Neural cell (in vitro differentiated cells): ENCODE measurements around the gene FOXO3. TPM values are rescaled to one million over a fixed set of nuclear protein-coding genes. Genes with fewer than 3 reads are reported as not detected.

Experiments used
- H2AFZ ChIP-seq: fragments of 200-600, 300-800 bp; sonication (generic), shearing (Covaris generic); 2 replicates; pipeline ENCODE4 v1.6.0; 2014; ENCODE audit warnings: low read depth, mild to moderate bottlenecking, antibody characterized with exemption, low read length, moderate library complexity
- H3F3A ChIP-seq: fragments of 200-600 bp; shearing (Covaris generic); 2 replicates; pipeline ENCODE4 v1.6.1; 2016; ENCODE audit warnings: mild to moderate bottlenecking, moderate library complexity, mixed read lengths, antibody characterized with exemption, low read length; ENCODE audit not compliant: insufficient read depth, poor library complexity, severe bottlenecking
- H3K27ac ChIP-seq: fragments of 200-600, 300-800 bp; sonication (generic), shearing (Covaris generic); 2 replicates; pipeline ENCODE4 v1.5.1; 2014; ENCODE audit warnings: mild to moderate bottlenecking, low read length, moderate library complexity
- H3K27me3 ChIP-seq: fragments of 300-800, 200-600 bp; sonication (generic), shearing (Covaris generic); 2 replicates; pipeline ENCODE4 v1.6.0; 2014; ENCODE audit warnings: mild to moderate bottlenecking, low read depth, low read length, moderate library complexity; ENCODE audit not compliant: insufficient read depth
- H3K36me3 ChIP-seq: fragments of 300-800, 200-600 bp; sonication (generic), shearing (Covaris generic); 2 replicates; pipeline ENCODE4 v1.5.1; 2014; ENCODE audit warnings: mild to moderate bottlenecking, antibody characterized with exemption, low read length, moderate library complexity; ENCODE audit not compliant: insufficient read depth
- H3K4me2 ChIP-seq: fragments of 300-800, 200-600 bp; sonication (generic), shearing (Covaris generic); 2 replicates; pipeline ENCODE4 v1.6.0; 2014; ENCODE audit warnings: mild to moderate bottlenecking, low read length
- H3K4me3 ChIP-seq: fragments of 300-800, 200-600 bp; sonication (generic), shearing (Covaris generic); 2 replicates; pipeline ENCODE4 v1.5.1; 2014; ENCODE audit warnings: mild to moderate bottlenecking, low read length, moderate library complexity
- H3K79me2 ChIP-seq: fragments of 200-600 bp; shearing (Covaris generic); replicated peaks from 2 replicates; pipeline ENCODE4 v1.6.0; 2014; ENCODE audit warnings: mild to moderate bottlenecking, low read length, moderate library complexity; ENCODE audit not compliant: insufficient read depth
- H3K9ac ChIP-seq: fragments of 300-800, 200-600 bp; sonication (generic), shearing (Covaris generic); 2 replicates; pipeline ENCODE4 v1.6.1; 2016; ENCODE audit warnings: mild to moderate bottlenecking, low read length, mixed read lengths
- H3K9me2 ChIP-seq: fragments of 200-600 bp; shearing (Covaris generic); 2 replicates; pipeline ENCODE4 v1.6.1; 2016; ENCODE audit warnings: mild to moderate bottlenecking, low read length, mixed read lengths; ENCODE audit not compliant: insufficient read depth
- H3K9me3 ChIP-seq: fragments of 200-600, 300-800 bp; sonication (generic), shearing (Covaris generic); 2 replicates; pipeline ENCODE4 v1.6.1; 2016; ENCODE audit warnings: mild to moderate bottlenecking, mixed run types, low read length, moderate library complexity, mixed read lengths
- H4K20me1 ChIP-seq: fragments of 200-600 bp; shearing (Covaris generic); 2 replicates; pipeline ENCODE4 v1.6.1; 2016; ENCODE audit warnings: mild to moderate bottlenecking, mixed run types; ENCODE audit not compliant: insufficient read depth
- CTCF ChIP-seq: fragments of 450-650 bp; IDR thresholded peaks from 2 replicates; pipeline ENCODE4 v1.5.1; 2014; ENCODE audit warnings: antibody characterized with exemption, mild to moderate bottlenecking, moderate library complexity; ENCODE audit not compliant: poor library complexity, severe bottlenecking
- EP300 ChIP-seq: fragments of 450-650 bp; conservative IDR thresholded peaks from 2 replicates; pipeline ENCODE4 v1.6.1; 2014; ENCODE audit warnings: antibody characterized with exemption, mild to moderate bottlenecking, moderate library complexity; ENCODE audit not compliant: poor library complexity, severe bottlenecking
- EZH2 ChIP-seq: fragments of 200-600, 300-800 bp; shearing (Covaris generic), sonication (generic); IDR thresholded peaks from 2 replicates; pipeline ENCODE4 v1.6.1; 2014; ENCODE audit warnings: antibody characterized with exemption, low read length, borderline replicate concordance, mild to moderate bottlenecking; ENCODE audit not compliant: insufficient read depth, poor library complexity, severe bottlenecking
- MXI1 ChIP-seq: fragments of 450-650 bp; conservative IDR thresholded peaks from 2 replicates; pipeline ENCODE4 v1.6.1; 2014; ENCODE audit warnings: antibody characterized with exemption, mild to moderate bottlenecking; ENCODE audit not compliant: poor library complexity, severe bottlenecking
- POLR2AphosphoS5 ChIP-seq: IDR thresholded peaks from 2 replicates; pipeline ENCODE4 v1.6.1; 2012
- RAD21 ChIP-seq: fragments of 450-650 bp; conservative IDR thresholded peaks from 2 replicates; pipeline ENCODE4 v1.6.1; 2014; ENCODE audit warnings: antibody characterized with exemption, mild to moderate bottlenecking, moderate library complexity
- REST ChIP-seq: IDR thresholded peaks from 2 replicates; pipeline ENCODE4 v1.6.1; 2012; ENCODE audit warnings: borderline replicate concordance
- SMC3 ChIP-seq: fragments of 450-650 bp; conservative IDR thresholded peaks from 2 replicates; pipeline ENCODE4 v1.6.1; 2014; ENCODE audit warnings: antibody characterized with exemption, mild to moderate bottlenecking, moderate library complexity; ENCODE audit not compliant: poor library complexity
- TAF1 ChIP-seq: IDR thresholded peaks from 2 replicates; pipeline ENCODE4 v1.6.1; 2012; ENCODE audit warnings: low read depth
- polyA plus RNA-seq: library from polyadenylated mRNA; depleted of rRNA; stranded (reverse); fragments of >200 nt; gene quantifications from 2 replicates; pipeline ENCODE4 v1.2.3, GENCODE V29; 2014

The FOXO3 gene
- polyA plus RNA-seq, 1 donor from 2014 or later: 21.3 TPM

GRCh38 chr6:108580646-108581045, 19.9 kb downstream of the FOXO3 start:
- Histone ChIP-seq H3K79me2 (peaks cover 15% of the 10 kb centered on the region), H3K9ac (no peak overlapping the region), H3K27me3 (no peaks in the 10 kb centered on the region), H3K27ac (no peak overlapping the region), H3K4me2 (no peak overlapping the region), H3K36me3 (peaks cover 3% of the 10 kb centered on the region), H3K4me3 (no peak overlapping the region), H3F3A (no peaks in the 10 kb centered on the region), H4K20me1 (no peaks in the 10 kb centered on the region), H3K9me2 (no peaks in the 10 kb centered on the region), H2AFZ (no peak overlapping the region), H3K9me3 (no peaks in the 10 kb centered on the region)
- TF ChIP-seq EP300 (no peak), CTCF (no peak), MXI1 (no peak), EZH2 (no peak), REST (no peak)

- H3K27ac ChIP-seq: no peak overlapping the region
- TF ChIP-seq TAF1: no peak
- TF ChIP-seq MXI1: no peak
- TF ChIP-seq REST: no peak
- TF ChIP-seq EP300: no peak
- no peak for TF ChIP-seq SMC3
- no peak for TF ChIP-seq CTCF
- TF ChIP-seq POLR2AphosphoS5: no peak
- no peak for TF ChIP-seq RAD21
- no peak for TF ChIP-seq EZH2
- H2AFZ ChIP-seq: no peak overlapping the region
- H3K79me2 ChIP-seq: peaks cover 15% of the 10 kb centered on the region
- no peaks in the 10 kb centered on the region for H4K20me1 ChIP-seq
- no peak overlapping the region for H3K4me3 ChIP-seq
- H3K9me3 ChIP-seq: no peaks in the 10 kb centered on the region
- H3K36me3 ChIP-seq: peaks cover 3% of the 10 kb centered on the region
- H3K9me2 ChIP-seq: no peaks in the 10 kb centered on the region
- H3K27me3 ChIP-seq: no peaks in the 10 kb centered on the region
- no peak overlapping the region for H3K4me2 ChIP-seq
- no peaks in the 10 kb centered on the region for H3F3A ChIP-seq
- no peak overlapping the region for H3K9ac ChIP-seq
Observed at GRCh38 chr6:108581237-108581931, 20.7 kb downstream of the FOXO3 start.
